TTC549 (cell line): Measurements from ENCODE around the gene HAPLN2.
"Not testable (repeated sequence)": the region's sequence is repeated elsewhere in the genome, so short reads cannot be mapped to it uniquely, and the experiment has no call there.

Source experiments
- FAIRE-seq: peaks from 2 replicates; lab custom pipeline; 2012; peaks lifted over from hg19 to GRCh38; lab: Jason Lieb, UNC

HAPLN2 gene

DNA sequence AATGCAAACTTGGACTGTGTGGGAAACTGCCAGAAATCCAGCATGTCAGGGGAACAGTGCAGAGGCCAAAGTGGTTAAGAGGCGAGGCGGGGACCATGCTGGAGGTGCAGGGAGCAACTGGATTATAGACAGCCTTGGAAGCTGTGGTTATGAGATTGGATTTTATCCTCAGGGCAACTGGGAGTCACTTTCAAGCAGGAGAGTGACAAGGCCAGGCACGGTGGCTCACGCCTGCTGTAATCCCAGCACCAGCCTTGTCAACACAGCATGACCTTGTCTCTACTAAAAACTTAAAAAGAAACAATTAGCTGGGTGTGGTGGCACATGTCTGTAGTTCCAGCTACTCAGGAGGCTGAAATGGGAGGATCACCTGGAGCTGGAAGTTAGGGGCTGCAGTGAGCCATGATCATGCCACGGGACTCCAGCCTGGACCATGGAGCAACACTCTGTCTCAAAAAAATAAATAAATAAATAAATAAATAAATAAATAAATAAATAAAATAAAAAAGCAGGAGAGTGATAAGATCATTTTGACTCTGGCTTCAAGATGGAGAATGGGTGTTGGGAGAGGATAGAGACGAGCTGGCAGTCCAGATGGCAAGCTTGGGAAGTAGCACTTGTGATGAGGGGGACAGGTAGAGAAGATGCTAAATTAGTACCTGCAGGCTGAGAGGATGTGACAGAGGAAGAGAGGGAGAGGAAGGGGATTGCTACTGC lies 3.5 kb downstream of the HAPLN2 start:
- no peak for FAIRE-seq

DNA sequence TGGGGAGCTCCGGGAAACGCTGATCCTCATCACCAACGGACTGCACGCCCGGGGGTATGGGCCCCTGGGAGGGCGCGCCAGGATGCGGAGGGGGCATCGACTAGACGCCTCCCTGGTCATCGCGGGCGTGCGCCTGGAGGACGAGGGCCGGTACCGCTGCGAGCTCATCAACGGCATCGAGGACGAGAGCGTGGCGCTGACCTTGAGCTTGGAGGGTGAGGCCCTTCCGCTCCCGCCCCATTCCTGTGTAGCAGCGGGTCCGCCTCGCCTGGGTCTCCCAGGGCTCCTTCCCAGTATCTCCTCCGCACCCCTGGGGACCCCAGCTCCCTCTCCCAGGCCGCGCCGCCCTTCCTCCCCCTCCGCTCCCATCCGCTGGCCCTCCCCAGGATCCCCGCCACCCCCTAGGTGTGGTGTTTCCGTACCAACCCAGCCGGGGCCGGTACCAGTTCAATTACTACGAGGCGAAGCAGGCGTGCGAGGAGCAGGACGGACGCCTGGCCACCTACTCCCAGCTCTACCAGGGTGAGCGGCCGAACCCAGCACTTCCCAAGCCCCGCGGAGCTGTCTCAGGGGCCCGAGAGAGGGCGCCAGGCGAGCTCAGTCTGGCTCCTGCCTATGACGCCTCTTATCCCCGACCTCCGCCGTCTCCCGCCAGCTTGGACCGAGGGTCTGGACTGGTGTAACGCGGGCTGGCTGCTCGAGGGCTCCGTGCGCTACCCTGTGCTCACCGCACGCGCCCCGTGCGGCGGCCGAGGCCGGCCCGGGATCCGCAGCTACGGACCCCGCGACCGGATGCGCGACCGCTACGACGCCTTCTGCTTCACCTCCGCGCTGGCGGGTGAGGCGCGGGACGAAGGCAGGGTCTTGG lies 5.0 kb downstream of the HAPLN2 start:
- FAIRE-seq: no peak

DNA sequence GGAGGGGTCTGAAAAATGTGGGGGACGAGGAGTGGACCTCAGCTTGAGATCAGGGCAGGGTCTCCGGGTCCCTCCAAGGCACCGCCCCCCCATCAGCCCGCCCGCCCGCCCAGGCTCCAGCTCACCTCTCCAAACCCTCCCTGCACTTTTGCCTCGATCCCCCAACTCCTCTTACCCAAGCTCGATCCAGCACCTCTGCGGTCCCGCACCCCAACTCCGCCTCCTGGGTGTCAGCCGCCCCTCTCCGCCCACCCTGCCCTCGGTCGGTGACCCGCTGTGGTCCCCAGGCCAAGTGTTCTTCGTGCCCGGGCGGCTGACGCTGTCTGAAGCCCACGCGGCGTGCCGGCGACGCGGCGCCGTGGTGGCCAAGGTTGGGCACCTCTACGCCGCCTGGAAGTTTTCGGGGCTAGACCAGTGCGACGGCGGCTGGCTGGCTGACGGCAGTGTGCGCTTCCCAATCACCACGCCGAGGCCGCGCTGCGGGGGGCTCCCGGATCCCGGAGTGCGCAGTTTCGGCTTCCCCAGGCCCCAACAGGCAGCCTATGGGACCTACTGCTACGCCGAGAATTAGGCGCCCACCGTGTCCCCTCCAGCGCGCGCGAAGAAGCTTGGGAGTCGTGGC lies 5.7 kb downstream of the HAPLN2 start:
- FAIRE-seq: no peak

DNA sequence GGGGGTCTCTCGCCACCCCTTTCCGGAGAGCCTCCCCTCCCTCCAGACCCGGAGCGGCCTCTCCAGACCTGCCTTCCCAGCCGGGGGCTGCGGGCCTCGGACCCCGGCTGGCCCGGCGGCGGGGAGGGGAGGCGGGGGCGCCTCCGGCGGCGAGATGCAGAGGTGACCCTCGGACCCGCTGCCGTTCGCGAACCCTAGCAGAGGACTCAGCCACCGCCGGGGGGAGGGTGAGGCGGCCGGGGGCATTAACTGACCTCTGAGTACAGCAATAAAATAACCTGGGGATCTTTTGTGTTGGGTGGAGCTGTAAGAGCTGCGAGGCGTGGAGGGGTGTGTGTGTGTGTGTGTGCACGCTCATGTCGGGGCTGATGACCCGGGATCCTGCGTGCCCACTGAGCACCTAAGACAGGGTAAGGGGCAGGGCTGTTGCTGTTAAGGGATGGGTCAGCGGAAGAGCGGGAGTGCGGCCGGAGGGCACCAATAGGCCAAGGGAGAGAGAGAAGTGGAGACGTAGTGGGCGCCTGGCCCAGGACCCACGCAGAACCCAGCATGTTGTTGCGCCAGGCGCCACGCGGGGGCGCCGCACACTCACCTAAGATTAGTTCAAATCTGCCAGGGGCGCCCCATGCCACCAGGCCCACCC lies 6.3 kb downstream of the HAPLN2 start:
- no peak for FAIRE-seq

DNA sequence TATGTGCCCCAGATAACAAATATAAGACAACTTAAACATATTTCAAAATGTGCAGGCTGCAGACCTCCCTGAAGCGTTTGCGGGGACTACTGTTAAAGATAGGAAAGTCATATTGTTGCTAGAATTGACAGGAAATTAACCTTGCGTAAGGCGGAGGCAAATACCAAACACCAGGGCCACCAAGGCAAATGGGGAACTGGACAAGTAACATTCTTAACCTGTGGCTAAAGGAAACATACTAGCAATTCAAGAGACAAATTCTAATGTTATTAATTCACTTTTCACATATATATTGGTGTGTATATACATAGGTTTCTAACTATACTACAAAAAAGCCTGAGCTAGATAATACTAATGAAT lies 6.8 kb downstream of the HAPLN2 start:
- FAIRE-seq: no peak

DNA sequence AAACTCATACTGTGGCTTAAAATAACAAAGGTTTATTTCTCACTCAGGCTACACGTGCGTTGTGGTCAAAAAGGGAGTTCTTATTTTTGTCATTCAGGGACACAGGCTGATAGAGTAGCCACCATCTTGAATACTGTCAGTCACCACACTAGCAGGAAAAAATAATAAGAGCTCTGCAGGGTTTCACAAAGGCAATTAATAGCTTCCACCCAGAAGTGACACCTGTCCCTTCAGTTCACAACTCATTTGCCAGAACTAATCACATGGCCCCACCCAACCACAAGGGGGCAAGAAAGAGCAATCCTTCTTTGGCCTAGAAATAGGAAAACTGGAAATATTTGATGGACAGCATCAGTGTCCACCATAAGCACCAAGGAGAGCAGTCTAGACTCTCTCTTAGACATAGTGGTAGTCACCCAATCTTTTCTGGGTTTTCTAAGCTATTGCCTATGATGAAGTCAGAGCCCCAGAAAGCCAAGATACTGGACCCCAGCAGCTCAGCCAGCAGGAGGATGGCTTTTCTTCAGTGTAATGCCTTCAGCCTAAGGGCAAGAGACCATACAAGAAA lies 8.2 kb downstream of the HAPLN2 start:
- peak; percentile 88 for FAIRE-seq

DNA sequence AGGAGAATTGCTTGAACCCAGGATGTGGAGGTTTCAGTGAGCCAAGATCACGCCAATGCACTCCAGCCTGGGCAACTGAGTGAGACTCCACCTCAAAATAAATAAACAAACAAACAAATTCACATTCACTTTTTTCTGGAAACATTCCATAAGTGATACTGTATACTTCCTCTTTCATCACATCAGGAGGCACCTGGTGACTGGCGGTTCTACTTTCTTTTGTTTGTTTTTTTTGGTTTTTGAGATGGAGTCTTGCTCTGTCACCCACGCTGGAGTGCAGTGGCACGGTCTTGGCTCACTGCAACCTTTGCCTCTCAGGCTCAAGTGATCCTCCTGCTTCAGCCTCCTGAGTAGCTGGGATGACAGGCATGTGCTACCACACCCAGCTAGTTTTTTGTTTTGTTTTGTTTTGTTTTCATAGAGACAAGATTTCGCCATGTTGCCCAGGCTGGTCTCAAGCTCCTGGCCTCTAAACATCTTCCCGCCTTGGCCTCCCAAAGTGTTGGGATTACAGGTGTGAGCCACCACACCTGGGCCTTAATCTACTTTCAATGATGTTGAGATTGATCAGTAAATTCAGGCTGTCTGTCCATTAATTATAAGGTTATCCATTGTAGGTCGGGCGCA lies 10.7 kb downstream of the HAPLN2 start:
- no peak for FAIRE-seq

GRCh38 chr1:156631152-156631551 lies 11.9 kb downstream of the HAPLN2 start:
- not testable (repeated sequence) for FAIRE-seq

- FAIRE-seq: no peak
Observed at GRCh38 chr1:156632355-156632754, 13.1 kb downstream of the HAPLN2 start.

DNA sequence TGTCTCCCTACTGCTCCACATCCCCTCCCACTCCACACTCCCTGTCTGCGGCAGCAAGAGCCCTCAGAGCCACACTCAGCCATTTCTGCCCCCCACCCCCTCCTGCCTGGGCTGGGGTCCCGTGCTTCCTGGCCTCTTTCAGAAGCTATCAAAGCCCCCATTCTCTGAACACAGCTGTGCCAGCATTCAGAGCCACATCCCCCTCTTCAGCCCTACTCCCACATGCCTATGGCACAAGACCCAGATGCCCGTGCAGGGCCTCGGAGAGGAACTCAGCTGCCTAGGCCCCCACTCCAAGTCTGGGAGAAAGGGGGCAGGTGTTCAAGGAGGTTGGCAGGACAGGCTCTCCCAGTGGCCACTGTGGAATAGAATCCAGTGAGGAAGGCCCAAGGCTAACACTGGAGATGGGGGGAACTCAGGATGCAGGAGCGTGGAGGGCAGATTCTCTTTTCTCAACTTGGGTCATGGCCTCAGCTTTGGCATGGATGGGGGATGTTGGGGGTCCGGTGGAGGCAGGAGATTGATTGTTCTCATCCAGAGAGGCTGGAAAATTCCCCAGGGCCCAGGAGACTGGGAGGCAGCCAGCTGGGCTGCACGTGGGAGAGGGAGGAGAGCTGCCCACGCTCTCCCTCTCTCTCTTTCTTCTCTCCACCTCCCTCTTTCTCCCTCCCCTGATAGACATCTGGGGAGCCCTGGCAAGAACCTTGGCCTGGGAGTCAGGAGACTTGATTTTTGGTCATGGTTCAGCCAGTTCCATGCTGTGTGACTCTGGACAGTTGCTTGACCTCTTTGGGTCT lies 19.2 kb downstream of the HAPLN2 start:
- FAIRE-seq: no peak

- FAIRE-seq: no peak
Observed at GRCh38 chr1:156639601-156640101, 20.4 kb downstream of the HAPLN2 start.

DNA sequence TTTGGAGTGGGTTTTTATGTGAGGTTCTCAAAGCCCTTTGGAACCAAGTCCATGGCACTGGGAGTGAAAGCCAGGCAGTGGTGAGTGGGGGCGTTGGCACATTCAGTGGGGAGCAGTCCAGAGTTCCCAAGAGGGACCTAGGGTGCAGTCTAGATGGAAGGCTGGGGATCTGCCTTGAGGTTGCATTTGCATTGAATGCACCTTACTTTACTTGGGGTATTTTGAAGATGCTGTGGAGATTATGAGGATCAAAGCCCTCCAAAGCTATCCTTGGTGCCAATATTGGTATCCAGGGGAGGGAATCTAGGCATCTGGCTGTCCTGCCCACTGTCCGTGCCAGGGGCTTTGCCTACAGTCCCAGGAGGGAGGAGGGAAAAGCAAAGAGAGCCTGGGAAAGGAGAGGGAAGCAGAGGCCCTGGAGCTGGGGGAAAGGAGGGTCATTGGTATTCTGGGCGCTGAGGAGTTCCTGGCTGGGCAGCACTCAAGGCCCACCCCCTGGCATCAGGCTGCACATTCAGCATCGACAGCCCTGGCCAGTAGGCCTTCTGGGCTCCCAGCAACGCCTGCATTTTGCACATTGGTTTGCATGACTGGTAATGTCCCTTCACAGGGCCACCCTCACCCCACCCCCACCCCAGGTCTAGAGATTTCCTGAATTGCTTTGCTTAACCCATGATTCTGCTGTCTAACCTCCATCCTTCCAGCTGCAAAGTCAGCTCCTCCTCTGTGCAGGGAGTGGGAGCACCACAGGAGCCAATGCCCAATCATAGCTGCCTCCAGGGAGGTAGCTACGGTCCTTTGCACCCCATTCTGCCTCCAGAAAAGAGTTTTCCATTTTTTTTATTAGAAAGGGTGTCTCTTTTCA lies 21.9 kb downstream of the HAPLN2 start:
- FAIRE-seq: no peak

- FAIRE-seq: no peak
Observed at GRCh38 chr1:156641761-156642264, 22.6 kb downstream of the HAPLN2 start, which contains the start of gene BCAN. Gene BCAN (plus strand): TSS chr1:156642117. CDS start chr1:156646055, 3,938 bp downstream.

- no peak for FAIRE-seq
Observed at GRCh38 chr1:156642265-156643048, 23.2 kb downstream of the HAPLN2 start.

DNA sequence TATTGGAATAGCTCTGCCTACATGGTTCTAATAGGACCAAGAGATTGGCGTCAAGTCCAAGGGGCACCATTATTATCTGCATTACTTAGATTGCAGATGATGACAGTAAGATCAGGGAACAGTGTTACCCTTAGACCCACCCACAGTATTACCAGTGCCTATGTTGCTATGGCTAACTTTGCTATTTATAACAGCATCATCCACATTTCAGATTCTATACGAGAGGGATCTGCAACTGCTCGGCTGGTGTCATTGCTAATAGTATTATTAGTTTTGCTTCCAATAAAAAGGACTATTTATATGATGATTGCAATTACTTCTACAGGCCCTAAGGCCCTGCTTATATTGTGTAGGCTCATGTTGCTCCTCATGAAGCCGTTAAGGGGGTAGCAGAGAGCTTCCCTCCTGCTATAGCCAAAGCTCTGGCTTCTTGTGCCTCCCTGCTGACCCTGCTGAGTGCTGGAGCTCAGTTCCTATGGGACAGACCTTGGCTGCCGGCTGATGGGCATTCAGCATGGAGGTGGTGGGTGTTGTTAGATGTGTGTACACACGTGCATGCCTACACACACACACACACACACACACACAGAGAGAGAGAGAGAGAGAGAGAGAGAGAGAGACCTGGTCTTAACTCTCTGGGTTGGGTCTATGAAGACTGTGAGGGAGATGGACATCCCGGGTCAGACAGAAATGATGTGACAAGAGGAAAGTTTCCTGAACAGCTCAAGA lies 24.0 kb downstream of the HAPLN2 start:
- FAIRE-seq: no peak

- FAIRE-seq: no peak
Observed at GRCh38 chr1:156643778-156644092, 24.5 kb downstream of the HAPLN2 start.

DNA sequence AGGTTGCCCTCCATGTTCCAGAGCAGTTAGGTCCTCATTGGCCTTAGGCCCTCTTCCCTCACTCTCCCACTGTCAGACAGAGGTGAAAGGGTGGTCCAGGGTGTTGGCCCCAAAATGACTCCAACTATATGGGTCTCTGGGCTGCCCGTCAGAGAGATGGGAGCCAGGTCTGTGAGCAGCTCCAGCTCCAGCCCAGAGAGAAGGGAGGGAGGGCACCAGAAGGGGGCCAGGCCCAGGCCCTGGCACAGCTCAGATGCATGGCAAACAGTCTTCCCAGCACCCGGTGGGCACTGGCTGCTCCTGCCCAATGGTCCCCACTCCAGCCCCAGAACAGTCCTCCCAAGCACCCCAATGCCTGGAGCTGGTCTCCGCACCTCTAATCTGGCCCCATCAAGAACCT lies 24.9 kb downstream of the HAPLN2 start:
- FAIRE-seq: no peak

GRCh38 chr1:156644640-156645039 lies 25.4 kb downstream of the HAPLN2 start:
- no peak for FAIRE-seq
